Measurements from ENCODE around the gene TBC1D7.

The TBC1D7 gene

GRCh38 chr6:13319891-13320564, 8.3 kb downstream of the TBC1D7 start:
- TF ChIP-seq CTCF (IDR thresholded peaks at IDR 0.05; ENCODE audit: control insufficient read depth, extremely low read depth, insufficient read depth), result no peak

GRCh38 chr6:13318821-13319220, 9.5 kb downstream of the TBC1D7 start:
- DNase-seq (ENCODE audit: low read depth), result no peak
- H3K4me3 ChIP-seq (ENCODE audit: low read depth, low read length), result no peak overlapping the region
- TF ChIP-seq CTCF (IDR thresholded peaks at IDR 0.05; ENCODE audit: control insufficient read depth, extremely low read depth, insufficient read depth), result no peak

More at GRCh38 chr6:13319891-13320564, 8.3 kb downstream of the TBC1D7 start:
- H3K4me3 ChIP-seq (ENCODE audit: low read depth, low read length), result no peak overlapping the region
- no peak for DNase-seq (ENCODE audit: low read depth)

GRCh38 chr6:13315896-13316295, 12.4 kb downstream of the TBC1D7 start:
- TF ChIP-seq CTCF (IDR thresholded peaks at IDR 0.05; ENCODE audit: control insufficient read depth, extremely low read depth, insufficient read depth), result no peak
- DNase-seq (ENCODE audit: low read depth), result no peak
- no peak overlapping the region for H3K4me3 ChIP-seq (ENCODE audit: low read depth, low read length)

- DNase-seq (ENCODE audit: low read depth), result no peak
- no peak for TF ChIP-seq CTCF (IDR thresholded peaks at IDR 0.05; ENCODE audit: control insufficient read depth, extremely low read depth, insufficient read depth)
- no peak overlapping the region for H3K4me3 ChIP-seq (ENCODE audit: low read depth, low read length)
These were observed 13.5 kb downstream of the TBC1D7 start for GRCh38 chr6:13314806-13315205.

GRCh38 chr6:13311155-13311554, 17.2 kb downstream of the TBC1D7 start:
- H3K4me3 ChIP-seq (ENCODE audit: low read depth, low read length), result no peak overlapping the region
- DNase-seq (ENCODE audit: low read depth), result no peak
- TF ChIP-seq CTCF (IDR thresholded peaks at IDR 0.05; ENCODE audit: control insufficient read depth, extremely low read depth, insufficient read depth), result no peak

GRCh38 chr6:13308332-13308731, 20.0 kb downstream of the TBC1D7 start:
- H3K4me3 ChIP-seq (ENCODE audit: low read depth, low read length), result no peak overlapping the region
- TF ChIP-seq CTCF (IDR thresholded peaks at IDR 0.05; ENCODE audit: control insufficient read depth, extremely low read depth, insufficient read depth), result no peak
- DNase-seq (ENCODE audit: low read depth), result no peak

- H3K4me3 ChIP-seq (ENCODE audit: low read depth, low read length), result no peak overlapping the region
- no peak for DNase-seq (ENCODE audit: low read depth)
- TF ChIP-seq CTCF (IDR thresholded peaks at IDR 0.05; ENCODE audit: control insufficient read depth, extremely low read depth, insufficient read depth), result no peak
These were observed 20.8 kb downstream of the TBC1D7 start for GRCh38 chr6:13307508-13307995.

Measured in LNCaP clone FGC (cell line).